ENCODE measurements around the gene GRM4.

GRM4 gene

GRCh38 chr6:34146021-34146782 lies at the start of gene GRM4:
GRM4 (minus strand) TSS chr6:34146087; CDS start chr6:34133496, 12,591 bp downstream.
- H3K4me1 ChIP-seq (ENCODE audit: insufficient read depth, low read length, poor library complexity, severe bottlenecking), result peaks cover 5% of the 10 kb centered on the region

GRCh38 chr6:34194772-34195171 lies 48.9 kb upstream of the GRM4 start:
- TF ChIP-seq CTCF (conservative IDR thresholded peaks at IDR 0.05; ENCODE audit: low read length), result peak; percentile 22; the same call in 1 of the 2 replicates
- no peak for TF ChIP-seq EZH2phosphoT487 (IDR thresholded peaks at IDR 0.05; ENCODE audit: borderline replicate concordance)
- H2AFZ ChIP-seq (ENCODE audit: low read length), result no peak overlapping the region

More at GRCh38 chr6:34146021-34146782, at the start of gene GRM4:
- no peaks in the 10 kb centered on the region for H3F3A ChIP-seq (ENCODE audit: low read depth)
- no peaks in the 10 kb centered on the region for H3K9me3 ChIP-seq (ENCODE audit: insufficient read depth, low read depth, low read length)
- H3K4me3 ChIP-seq (ENCODE audit: low read length, poor library complexity, severe bottlenecking), result peak within 1 kb of the TSS; percentile 37
- no peak within 1 kb of the TSS for H3K9ac ChIP-seq (ENCODE audit: low read depth, low read length, poor library complexity, severe bottlenecking)
- H4K20me1 ChIP-seq (ENCODE audit: insufficient read depth, low read length, poor library complexity, severe bottlenecking), result no peaks in the 10 kb centered on the region
- no peaks in the 10 kb centered on the region for H3K79me2 ChIP-seq (ENCODE audit: insufficient read depth, low read length)
- H2AFZ ChIP-seq (ENCODE audit: low read length), result peak within 1 kb of the TSS; percentile 43; the same call in 1 of the 2 replicates
- H3K9me2 ChIP-seq (replicated peaks; ENCODE audit: low read depth, low read length), result no peaks in the 10 kb centered on the region
- no peaks in the 10 kb centered on the region for H3K36me3 ChIP-seq (ENCODE audit: insufficient read depth, low read length)
- no peaks in the 10 kb centered on the region for H3K27me3 ChIP-seq (ENCODE audit: insufficient read depth, low read length, poor library complexity, severe bottlenecking)
- peak within 1 kb of the TSS; percentile 51 for H3K4me2 ChIP-seq (ENCODE audit: low read depth, low read length, poor library complexity, severe bottlenecking)
- TF ChIP-seq EZH2phosphoT487 (IDR thresholded peaks at IDR 0.05; ENCODE audit: borderline replicate concordance), result no peak

GRCh38 chr6:34190504-34191122 lies 44.7 kb upstream of the GRM4 start:
- Histone ChIP-seq H3K4me3 (ENCODE audit: low read length, poor library complexity, severe bottlenecking) (no peak overlapping the region), H3K4me1 (ENCODE audit: insufficient read depth, low read length, poor library complexity, severe bottlenecking) (no peaks in the 10 kb centered on the region), H3K36me3 (ENCODE audit: insufficient read depth, low read length) (no peaks in the 10 kb centered on the region), H3K9me2 (replicated peaks; ENCODE audit: low read depth, low read length) (no peaks in the 10 kb centered on the region), H4K20me1 (ENCODE audit: insufficient read depth, low read length, poor library complexity, severe bottlenecking) (no peaks in the 10 kb centered on the region), H3K4me2 (ENCODE audit: low read depth, low read length, poor library complexity, severe bottlenecking) (no peak overlapping the region), H3F3A (ENCODE audit: low read depth) (no peaks in the 10 kb centered on the region), H3K27me3 (ENCODE audit: insufficient read depth, low read length, poor library complexity, severe bottlenecking) (no peaks in the 10 kb centered on the region), H2AFZ (ENCODE audit: low read length) (no peak overlapping the region), H3K79me2 (ENCODE audit: insufficient read depth, low read length) (no peaks in the 10 kb centered on the region), H3K9ac (ENCODE audit: low read depth, low read length, poor library complexity, severe bottlenecking) (no peak overlapping the region), H3K9me3 (ENCODE audit: insufficient read depth, low read depth, low read length) (no peaks in the 10 kb centered on the region)
- no peak for TF ChIP-seq EZH2phosphoT487 (IDR thresholded peaks at IDR 0.05; ENCODE audit: borderline replicate concordance)
- no peak for TF ChIP-seq CTCF (conservative IDR thresholded peaks at IDR 0.05; ENCODE audit: low read length)

More at GRCh38 chr6:34194772-34195171, 48.9 kb upstream of the GRM4 start:
- Histone ChIP-seq H3K79me2 (ENCODE audit: insufficient read depth, low read length) (no peaks in the 10 kb centered on the region), H3K27me3 (ENCODE audit: insufficient read depth, low read length, poor library complexity, severe bottlenecking) (no peaks in the 10 kb centered on the region), H3K4me1 (ENCODE audit: insufficient read depth, low read length, poor library complexity, severe bottlenecking) (peaks cover 5% of the 10 kb centered on the region), H3K9me2 (replicated peaks; ENCODE audit: low read depth, low read length) (no peaks in the 10 kb centered on the region), H3K4me2 (ENCODE audit: low read depth, low read length, poor library complexity, severe bottlenecking) (no peak overlapping the region), H4K20me1 (ENCODE audit: insufficient read depth, low read length, poor library complexity, severe bottlenecking) (no peaks in the 10 kb centered on the region), H3K4me3 (ENCODE audit: low read length, poor library complexity, severe bottlenecking) (no peak overlapping the region), H3F3A (ENCODE audit: low read depth) (0 out of 2 replicates have a peak, but pooled peaks cover 3% of the 10 kb centered on the region), H3K9ac (ENCODE audit: low read depth, low read length, poor library complexity, severe bottlenecking) (no peak overlapping the region), H3K36me3 (ENCODE audit: insufficient read depth, low read length) (no peaks in the 10 kb centered on the region), H3K9me3 (ENCODE audit: insufficient read depth, low read depth, low read length) (no peaks in the 10 kb centered on the region)
